GM12891 (cell line): ENCODE data around the gene SENP5.

Source experiments
- DNase-seq: peaks from one replicate; pipeline ENCODE4 v3.0.0; 2011; ENCODE audit warnings: low spot score; ENCODE audit not compliant: insufficient read length
- FAIRE-seq: peaks from 2 replicates; lab custom pipeline; 2011; peaks lifted over from hg19 to GRCh38; lab: Jason Lieb, UNC
- PAX5 ChIP-seq: IDR thresholded peaks from 2 replicates; pipeline ENCODE4 v1.6.1; 2011; ENCODE audit warnings: low read length, moderate library complexity, mild to moderate bottlenecking; ENCODE audit not compliant: insufficient read depth, severe bottlenecking
- POLR2A ChIP-seq: IDR thresholded peaks from 2 replicates; pipeline ENCODE4 v1.6.1; 2011; ENCODE audit warnings: low read depth, low read length, control low read depth
- POLR2AphosphoS5 ChIP-seq: IDR thresholded peaks from 2 replicates; pipeline ENCODE4 v1.6.1; 2011; ENCODE audit warnings: low read depth, low read length, control low read depth
- POU2F2 ChIP-seq: IDR thresholded peaks from 2 replicates; pipeline ENCODE4 v1.6.1; 2011; ENCODE audit warnings: low read depth, mild to moderate bottlenecking, control low read depth, low read length, moderate library complexity
- SPI1 ChIP-seq: IDR thresholded peaks from 2 replicates; pipeline ENCODE4 v1.6.1; 2011; ENCODE audit warnings: low read depth, low read length, control low read depth
- TAF1 ChIP-seq: IDR thresholded peaks from 2 replicates; pipeline ENCODE4 v1.6.1; 2011; ENCODE audit warnings: low read depth, low read length, control low read depth

Gene SENP5

GRCh38 chr3:196947136-196947859 is 79.6 kb downstream of the SENP5 start:
- no peak for TF ChIP-seq SPI1
- no peak for TF ChIP-seq TAF1
- no peak for TF ChIP-seq POLR2A
- TF ChIP-seq POLR2AphosphoS5, result no peak
- no peak for TF ChIP-seq POU2F2
- no peak for TF ChIP-seq PAX5
- no peak for FAIRE-seq
- DNase-seq, result no peak

GRCh38 chr3:196947860-196948441 is 80.2 kb downstream of the SENP5 start:
- TF ChIP-seq SPI1, result no peak
- no peak for TF ChIP-seq PAX5
- no peak for TF ChIP-seq POU2F2
- TF ChIP-seq POLR2A, result no peak
- no peak for TF ChIP-seq TAF1
- TF ChIP-seq POLR2AphosphoS5, result no peak
- DNase-seq, result no peak
- FAIRE-seq, result no peak

- no peak for TF ChIP-seq POU2F2
- TF ChIP-seq TAF1, result no peak
- no peak for TF ChIP-seq POLR2AphosphoS5
- no peak for TF ChIP-seq POLR2A
- no peak for TF ChIP-seq SPI1
- TF ChIP-seq PAX5, result no peak
- no peak for FAIRE-seq
- DNase-seq, result no peak
Measured at GRCh38 chr3:196948442-196949284, 80.9 kb downstream of the SENP5 start.

GRCh38 chr3:196949285-196949619 is 81.5 kb downstream of the SENP5 start:
- no peak for TF ChIP-seq TAF1
- TF ChIP-seq POU2F2, result no peak
- no peak for TF ChIP-seq PAX5
- TF ChIP-seq POLR2A, result no peak
- no peak for TF ChIP-seq POLR2AphosphoS5
- no peak for TF ChIP-seq SPI1
- FAIRE-seq (no peak), DNase-seq (no peak)

- TF ChIP-seq POLR2AphosphoS5, result no peak
- no peak for TF ChIP-seq POLR2A
- TF ChIP-seq POU2F2, result no peak
- TF ChIP-seq PAX5, result no peak
- DNase-seq (no peak), FAIRE-seq (no peak)
Measured at GRCh38 chr3:196949750-196950149, 82.0 kb downstream of the SENP5 start.

- no peak for TF ChIP-seq POLR2A
- TF ChIP-seq POU2F2, result no peak
- TF ChIP-seq POLR2AphosphoS5, result no peak
- TF ChIP-seq TAF1, result no peak
- no peak for TF ChIP-seq PAX5
- TF ChIP-seq SPI1, result no peak
- DNase-seq (no peak), FAIRE-seq (no peak)
Measured at GRCh38 chr3:196951371-196951770, 83.7 kb downstream of the SENP5 start.

- DNase-seq (no peak), FAIRE-seq (no peak)
- TF ChIP-seq POU2F2 (no peak), TAF1 (no peak), POLR2AphosphoS5 (no peak), SPI1 (no peak), POLR2A (no peak), PAX5 (no peak)
Measured at GRCh38 chr3:196954832-196955231, 87.1 kb downstream of the SENP5 start.

GRCh38 chr3:196962108-196962929 is 94.6 kb downstream of the SENP5 start:
- DNase-seq (no peak), FAIRE-seq (no peak)
- TF ChIP-seq POU2F2 (no peak), SPI1 (no peak), TAF1 (no peak), POLR2A (no peak), POLR2AphosphoS5 (no peak), PAX5 (no peak)
